Memory B cell (primary cell): Measurements from ENCODE around the gene ENTR1.

Source experiments
- ATAC-seq: fragments of 150-1000 bp; cut with Tn5 transposase; 2 replicates; pipeline ENCODE4 v1.10.0; 2021; ENCODE audit warnings: low read depth, mild to moderate bottlenecking, moderate library complexity
- DNase-seq, 2 donors: peaks; one replicate each; pipeline ENCODE4 v3.0.0; 2022; ENCODE audit warnings: low spot score in 2 of 2
- H3K27ac Mint-ChIP-seq: one replicate; pipeline ENCODE4 v1.8.0; 2022; ENCODE audit warnings: mild to moderate bottlenecking, moderate library complexity, mixed read lengths
- H3K27me3 Mint-ChIP-seq: one replicate; pipeline ENCODE4 v1.8.0; 2022; ENCODE audit warnings: mixed read lengths
- H3K36me3 Mint-ChIP-seq: one replicate; pipeline ENCODE4 v1.8.0; 2022; ENCODE audit warnings: mild to moderate bottlenecking, mixed read lengths
- H3K4me1 Mint-ChIP-seq: one replicate; pipeline ENCODE4 v1.8.0; 2022; ENCODE audit warnings: mixed read lengths
- H3K4me3 Mint-ChIP-seq: one replicate; pipeline ENCODE4 v1.8.0; 2022; ENCODE audit warnings: mild to moderate bottlenecking, moderate library complexity, mixed read lengths
- H3K9me3 Mint-ChIP-seq: one replicate; pipeline ENCODE4 v1.8.0; 2022; ENCODE audit warnings: mixed read lengths

ENTR1 gene

GRCh38 chr9:136354592-136355085, 55.8 kb downstream of the ENTR1 start:
- peaks cover 8% of the 10 kb centered on the region for H3K27me3 Mint-ChIP-seq
- DNase-seq (no peak), ATAC-seq (no peak)
- no peak overlapping the region for H3K4me3 Mint-ChIP-seq
- H3K4me1 Mint-ChIP-seq: peaks cover 4% of the 10 kb centered on the region
- H3K9me3 Mint-ChIP-seq: no peaks in the 10 kb centered on the region
- H3K36me3 Mint-ChIP-seq: no peaks in the 10 kb centered on the region
- H3K27ac Mint-ChIP-seq: no peak overlapping the region

- no peak overlapping the region for H3K27ac Mint-ChIP-seq
- DNase-seq (no peak), ATAC-seq (no peak)
- H3K4me3 Mint-ChIP-seq: no peak overlapping the region
- H3K27me3 Mint-ChIP-seq: peaks cover 10% of the 10 kb centered on the region
- no peaks in the 10 kb centered on the region for H3K9me3 Mint-ChIP-seq
- no peaks in the 10 kb centered on the region for H3K36me3 Mint-ChIP-seq
- peaks cover 4% of the 10 kb centered on the region for H3K4me1 Mint-ChIP-seq
Measured at GRCh38 chr9:136353757-136354488, 56.5 kb downstream of the ENTR1 start.

- Mint-ChIP-seq H3K4me3 (no peak overlapping the region), H3K27ac (no peak overlapping the region), H3K9me3 (no peaks in the 10 kb centered on the region), H3K4me1 (peaks cover 4% of the 10 kb centered on the region), H3K36me3 (no peaks in the 10 kb centered on the region), H3K27me3 (peaks cover 10% of the 10 kb centered on the region)
- DNase-seq (no peak), ATAC-seq (no peak)
Measured at GRCh38 chr9:136353088-136353487, 57.3 kb downstream of the ENTR1 start.

GRCh38 chr9:136352682-136353081, 57.7 kb downstream of the ENTR1 start:
- H3K36me3 Mint-ChIP-seq: no peaks in the 10 kb centered on the region
- DNase-seq: no peak
- ATAC-seq: peak; percentile 20
- H3K4me1 Mint-ChIP-seq: peaks cover 4% of the 10 kb centered on the region
- no peak overlapping the region for H3K4me3 Mint-ChIP-seq
- no peak overlapping the region for H3K27ac Mint-ChIP-seq
- H3K27me3 Mint-ChIP-seq: peaks cover 10% of the 10 kb centered on the region
- no peaks in the 10 kb centered on the region for H3K9me3 Mint-ChIP-seq
